Hepatocyte (in vitro differentiated cells): ENCODE data around the gene SPANXN2.

Experiments used
- EZH2phosphoT487 ChIP-seq: fragments of 200-600 bp; sonication (generic); IDR thresholded peaks from one replicate; pipeline ENCODE4 v1.6.1; 2018; ENCODE audit warnings: antibody characterized with exemption, mild to moderate bottlenecking, low read depth, moderate library complexity; ENCODE audit not compliant: unreplicated experiment, severe bottlenecking
- TF ChIP-seq, protein P1 (sequence below): fragments of 200-600 bp; sonication (generic); IDR thresholded peaks from 2 replicates; pipeline ENCODE4 v1.5.1; 2016; ENCODE audit warnings: antibody characterized with exemption, mild to moderate bottlenecking; ENCODE audit not compliant: poor library complexity

DNA sequence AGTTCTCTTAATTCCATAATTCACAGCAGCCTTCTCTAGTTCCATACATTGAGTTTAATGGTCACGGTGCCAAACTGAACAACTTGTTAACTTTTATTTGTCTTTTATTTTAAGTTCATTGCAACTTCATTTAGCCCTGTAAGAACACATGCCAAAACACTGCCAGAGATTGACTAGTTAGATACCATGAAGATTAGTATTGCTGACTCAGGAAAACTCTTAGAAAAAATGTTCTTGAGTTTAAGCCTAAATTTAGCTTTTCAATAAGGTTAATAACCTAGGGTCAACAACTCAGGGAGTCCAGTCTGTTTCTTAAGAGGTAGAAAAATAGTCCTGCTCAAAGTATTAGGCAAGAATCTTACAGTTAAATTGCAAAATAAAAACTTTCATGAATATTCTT lies 25.7 kb downstream of the SPANXN2 start:
- TF ChIP-seq, protein P1, sequence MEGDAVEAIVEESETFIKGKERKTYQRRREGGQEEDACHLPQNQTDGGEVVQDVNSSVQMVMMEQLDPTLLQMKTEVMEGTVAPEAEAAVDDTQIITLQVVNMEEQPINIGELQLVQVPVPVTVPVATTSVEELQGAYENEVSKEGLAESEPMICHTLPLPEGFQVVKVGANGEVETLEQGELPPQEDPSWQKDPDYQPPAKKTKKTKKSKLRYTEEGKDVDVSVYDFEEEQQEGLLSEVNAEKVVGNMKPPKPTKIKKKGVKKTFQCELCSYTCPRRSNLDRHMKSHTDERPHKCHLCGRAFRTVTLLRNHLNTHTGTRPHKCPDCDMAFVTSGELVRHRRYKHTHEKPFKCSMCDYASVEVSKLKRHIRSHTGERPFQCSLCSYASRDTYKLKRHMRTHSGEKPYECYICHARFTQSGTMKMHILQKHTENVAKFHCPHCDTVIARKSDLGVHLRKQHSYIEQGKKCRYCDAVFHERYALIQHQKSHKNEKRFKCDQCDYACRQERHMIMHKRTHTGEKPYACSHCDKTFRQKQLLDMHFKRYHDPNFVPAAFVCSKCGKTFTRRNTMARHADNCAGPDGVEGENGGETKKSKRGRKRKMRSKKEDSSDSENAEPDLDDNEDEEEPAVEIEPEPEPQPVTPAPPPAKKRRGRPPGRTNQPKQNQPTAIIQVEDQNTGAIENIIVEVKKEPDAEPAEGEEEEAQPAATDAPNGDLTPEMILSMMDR = no peak
- no peak for TF ChIP-seq EZH2phosphoT487
